ENCODE measurements around the gene KCNIP4. TPM values are rescaled to one million over a fixed set of nuclear protein-coding genes. Genes with fewer than 3 reads are reported as not detected.

The KCNIP4 gene
- total and polyA plus RNA-seq, 2 of the 4 experiments (the other 2 are of a cell fraction): not detected

DNA sequence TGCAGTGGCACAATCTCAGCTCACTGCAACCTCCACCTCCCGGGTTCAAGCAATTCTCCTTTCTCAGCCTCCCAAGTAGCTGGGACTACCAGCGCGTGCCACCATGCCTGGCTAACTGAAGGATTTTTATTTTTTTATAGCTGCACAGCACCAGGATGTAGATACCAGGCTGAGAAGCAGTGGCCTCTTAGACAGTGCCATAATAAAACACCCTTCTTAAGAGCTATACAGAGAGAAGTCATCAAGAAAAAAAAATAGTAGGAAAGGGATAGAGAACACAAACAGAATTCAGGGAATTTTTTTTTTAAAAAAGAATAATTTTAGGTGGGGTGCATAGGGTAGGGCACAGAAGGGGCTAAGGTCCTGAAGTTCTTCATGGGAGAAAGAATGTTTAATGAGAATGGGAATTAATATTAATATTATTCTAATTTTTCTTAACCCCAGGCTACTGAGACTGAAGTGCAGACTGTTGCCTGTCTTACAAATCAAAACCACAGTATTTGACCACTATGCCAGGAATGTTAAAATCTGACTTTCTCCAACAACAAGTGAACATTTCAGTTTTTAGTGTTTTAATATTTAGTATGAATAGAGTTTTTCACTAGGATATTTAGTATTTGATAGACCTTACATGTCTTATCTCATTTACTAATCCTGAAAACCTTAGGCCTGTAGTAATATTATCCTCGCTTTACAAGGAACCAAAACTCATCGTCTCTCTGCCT is 146.7 kb downstream of the KCNIP4 start:
- H4K20me1 ChIP-seq (ENCODE audit: insufficient read depth, low read length): no peaks in the 10 kb centered on the region
- H3K4me1 ChIP-seq (ENCODE audit: control insufficient read depth, insufficient read depth, low read length): no peaks in the 10 kb centered on the region
- no peak overlapping the region for H2AFZ ChIP-seq (replicated peaks; ENCODE audit: low read length, poor library complexity)
- H3K4me2 ChIP-seq (ENCODE audit: low read depth, low read length): no peak overlapping the region
- H3K79me1 ChIP-seq (ENCODE audit: low read depth in 1 of 2, low read length in 2 of 2): no peaks in the 10 kb centered on the region
- H3K18ac ChIP-seq (ENCODE audit: low read depth, low read length): no peak overlapping the region
- no peak overlapping the region for H2AK5ac ChIP-seq (ENCODE audit: low read depth, low read length)
- H4K91ac ChIP-seq (ENCODE audit: insufficient read depth, low read depth, low read length): no peak overlapping the region
- no peak overlapping the region for H3K56ac ChIP-seq (ENCODE audit: extremely low read depth, insufficient read depth, low read length)
- no peak overlapping the region for H3K9ac ChIP-seq (ENCODE audit: low read depth, low read length)
- H3K9me3 ChIP-seq (ENCODE audit: control insufficient read depth, insufficient read depth, low read length): no peaks in the 10 kb centered on the region
- WGBS, 2 experiments (ENCODE audit: extremely low coverage in 2 of 2, insufficient read length in 1 of 2): 100% methylated on average over 1 of the region's 5 CpGs; no CpG with 5 or more reads in 1 of the 2 experiments
- DNase-seq (no peak), ATAC-seq (ENCODE audit: low read depth) (peak; percentile 42)
- no peak overlapping the region for H3K23ac ChIP-seq (ENCODE audit: low read depth, low read length)
- no peak overlapping the region for H3K4ac ChIP-seq (ENCODE audit: low read depth, low read length)
- dilution Hi-C loops (cut with HindIII; ENCODE audit: low sequenced_read_pairs, unreplicated experiment) (no loop called here), in situ Hi-C loops (cut with MboI; ENCODE audit: low sequenced_read_pairs) (loop anchor here (25.0 kb wide), 1 partner anchor 110 kb away; no protein-coding TSS in a partner anchor), intact Hi-C loops (cut with micrococcal nuclease) (no loop called here)
- BruUV-seq (replicated peaks): no TSS peak
- no peak overlapping the region for H2BK120ac ChIP-seq (ENCODE audit: low read depth, low read length)
- H3K27ac ChIP-seq (ENCODE audit: insufficient read depth, low read length): no peak overlapping the region
- ChIA-PET POLR2A (ENCODE audit: unreplicated experiment) (interaction anchor here (0.6 kb wide), 1 partner anchor 11 kb away, joined by 3 read pairs; no protein-coding TSS in a partner anchor), CTCF (interaction anchor here (0.5 kb wide), 1 partner anchor 109 kb away, joined by 3 read pairs; no protein-coding TSS in a partner anchor)
- H2BK5ac ChIP-seq (ENCODE audit: low read depth, low read length, poor library complexity, severe bottlenecking): no peak overlapping the region
- no peaks in the 10 kb centered on the region for H3K36me3 ChIP-seq (ENCODE audit: control insufficient read depth, insufficient read depth, low read length)
- no peak overlapping the region for H4K5ac ChIP-seq (ENCODE audit: low read depth, low read length)
- H3K14ac ChIP-seq (replicated peaks; ENCODE audit: low read depth, low read length): no peak overlapping the region
- no peak overlapping the region for H2AK9ac ChIP-seq (replicated peaks; ENCODE audit: low read depth, low read length, poor library complexity)
- H3K4me3 ChIP-seq (ENCODE audit: insufficient read depth, low read depth, low read length): no peak overlapping the region
- H2BK15ac ChIP-seq (ENCODE audit: low read depth, low read length): no peak overlapping the region
- no peak overlapping the region for H2BK20ac ChIP-seq (ENCODE audit: low read depth, low read length)
- H3K9me1 ChIP-seq (ENCODE audit: insufficient read depth, low read length): no peaks in the 10 kb centered on the region
- no peak overlapping the region for H4K8ac ChIP-seq (ENCODE audit: low read depth in 2 of 2, low read length in 2 of 2)
- H3K27me3 ChIP-seq (ENCODE audit: control insufficient read depth, insufficient read depth, low read length): no peaks in the 10 kb centered on the region
- TF ChIP-seq CTCF (conservative IDR thresholded peaks at IDR 0.05; ENCODE audit: low read depth, low read length) (no peak), SMC3 (IDR thresholded peaks at IDR 0.05; ENCODE audit: low read depth, low read length) (no peak), MXI1 (IDR thresholded peaks at IDR 0.05; ENCODE audit: borderline replicate concordance, low read depth, low read length) (no peak), POLR2A (IDR thresholded peaks at IDR 0.05; ENCODE audit: low read depth, low read length) (no peak), RCOR1 (IDR thresholded peaks at IDR 0.05; ENCODE audit: insufficient replicate concordance, low read length) (no peak), CEBPB (IDR thresholded peaks at IDR 0.05; ENCODE audit: low read depth, low read length) (no peak), MAZ (IDR thresholded peaks at IDR 0.05; ENCODE audit: borderline replicate concordance, low read depth, low read length) (no peak), RAD21 (IDR thresholded peaks at IDR 0.05; ENCODE audit: low read length) (no peak), FOS (IDR thresholded peaks at IDR 0.05; ENCODE audit: low read depth, low read length) (no peak), MAFK (IDR thresholded peaks at IDR 0.05; ENCODE audit: low read depth, low read length) (no peak), BHLHE40 (IDR thresholded peaks at IDR 0.05; ENCODE audit: low read depth, low read length) (no peak), ELK1 (IDR thresholded peaks at IDR 0.05; ENCODE audit: borderline replicate concordance, low read depth, low read length) (no peak), CHD1 (IDR thresholded peaks at IDR 0.05; ENCODE audit: low read depth, low read length) (no peak), NFE2L2 (IDR thresholded peaks at IDR 0.05; ENCODE audit: low read depth, low read length) (no peak)
- TF ChIP-seq, protein P1, sequence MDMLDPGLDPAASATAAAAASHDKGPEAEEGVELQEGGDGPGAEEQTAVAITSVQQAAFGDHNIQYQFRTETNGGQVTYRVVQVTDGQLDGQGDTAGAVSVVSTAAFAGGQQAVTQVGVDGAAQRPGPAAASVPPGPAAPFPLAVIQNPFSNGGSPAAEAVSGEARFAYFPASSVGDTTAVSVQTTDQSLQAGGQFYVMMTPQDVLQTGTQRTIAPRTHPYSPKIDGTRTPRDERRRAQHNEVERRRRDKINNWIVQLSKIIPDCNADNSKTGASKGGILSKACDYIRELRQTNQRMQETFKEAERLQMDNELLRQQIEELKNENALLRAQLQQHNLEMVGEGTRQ (IDR thresholded peaks at IDR 0.05; ENCODE audit: low read depth, low read length): no peak
